GM10847 (cell line): ENCODE results near the gene KCNT1.

Source experiments
- POLR2A ChIP-seq: IDR thresholded peaks from 2 replicates; pipeline ENCODE4 v1.6.1; 2011; ENCODE audit not compliant: insufficient read length; ENCODE audit errors: extremely low read depth

The KCNT1 gene

GRCh38 chr9:135805422-135806022, 103.5 kb downstream of the KCNT1 start:
- TF ChIP-seq POLR2A, result no peak

DNA sequence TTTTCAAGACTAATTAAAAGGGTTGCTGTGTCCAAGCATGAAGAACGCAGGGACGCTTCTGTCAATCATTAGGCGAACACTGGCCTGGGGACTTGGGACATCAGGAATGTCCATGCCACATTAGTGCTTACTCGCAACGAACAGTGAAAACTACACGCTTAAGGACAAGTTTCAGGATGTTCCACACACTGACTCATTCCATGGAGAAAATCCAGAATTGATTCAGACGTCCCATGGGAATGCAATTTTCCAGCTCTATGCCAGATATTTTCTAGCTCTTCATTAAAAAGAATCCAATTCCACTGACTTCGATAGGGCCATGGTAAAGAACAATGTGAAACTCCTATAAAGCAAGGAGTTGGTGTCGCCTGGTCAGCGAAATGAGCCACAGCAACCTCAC, 107.2 kb downstream of the KCNT1 start:
- no peak for TF ChIP-seq POLR2A

DNA sequence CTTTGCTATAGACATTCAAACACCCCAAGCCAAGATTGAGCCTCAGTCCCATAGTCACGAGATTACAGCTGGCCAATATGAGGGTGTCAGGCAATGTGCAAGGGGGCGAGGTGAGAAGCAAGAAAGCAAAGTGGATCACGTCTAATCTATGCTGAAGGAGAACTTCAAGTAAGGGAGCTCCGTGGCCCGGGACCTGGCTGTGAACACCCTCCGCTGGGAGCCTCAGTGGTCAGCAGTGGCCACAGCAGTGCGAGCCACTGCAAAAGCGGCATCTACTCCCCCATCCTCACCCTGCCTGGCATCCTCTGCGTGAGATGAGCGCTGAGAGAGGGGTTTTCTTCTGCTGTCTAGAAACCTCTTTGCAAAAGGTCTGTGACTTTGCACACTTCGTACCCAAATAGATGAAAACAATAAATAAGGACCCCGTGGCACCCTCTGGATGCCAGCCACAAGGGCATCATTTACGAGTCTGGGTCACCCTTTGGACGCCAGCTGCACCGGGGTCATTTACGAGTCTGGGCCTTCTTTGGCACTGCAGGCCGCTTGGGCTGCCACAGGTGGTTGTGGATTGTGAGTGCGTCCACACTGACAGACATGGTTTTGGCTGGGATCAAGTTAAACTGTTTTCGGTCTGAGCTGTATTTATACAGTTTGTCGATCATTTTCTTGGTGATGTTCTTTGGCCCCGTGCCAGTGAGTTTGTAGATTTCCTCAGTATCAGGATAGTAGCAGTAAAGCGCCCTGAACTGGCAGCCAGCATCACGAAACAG, 109.0 kb downstream of the KCNT1 start:
- no peak for TF ChIP-seq POLR2A

DNA sequence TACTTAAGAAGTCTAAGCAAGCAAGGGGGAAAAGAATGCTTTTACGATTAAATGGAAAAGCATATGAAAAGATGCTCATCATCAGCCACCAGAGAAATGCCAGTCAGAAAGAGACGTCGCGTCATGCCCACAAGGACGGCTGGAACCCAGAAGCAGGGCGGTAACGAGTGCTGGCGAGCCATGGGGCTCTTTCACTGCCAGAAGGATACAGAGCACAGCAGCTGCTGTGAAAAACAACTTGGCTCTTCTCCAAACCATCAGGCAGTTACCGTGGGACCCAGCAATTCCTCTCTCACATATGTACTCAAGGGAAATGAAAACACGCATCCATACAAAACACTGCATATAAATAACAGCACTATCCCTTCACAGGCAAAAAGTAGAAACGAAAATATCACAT, 109.8 kb downstream of the KCNT1 start:
- no peak for TF ChIP-seq POLR2A

DNA sequence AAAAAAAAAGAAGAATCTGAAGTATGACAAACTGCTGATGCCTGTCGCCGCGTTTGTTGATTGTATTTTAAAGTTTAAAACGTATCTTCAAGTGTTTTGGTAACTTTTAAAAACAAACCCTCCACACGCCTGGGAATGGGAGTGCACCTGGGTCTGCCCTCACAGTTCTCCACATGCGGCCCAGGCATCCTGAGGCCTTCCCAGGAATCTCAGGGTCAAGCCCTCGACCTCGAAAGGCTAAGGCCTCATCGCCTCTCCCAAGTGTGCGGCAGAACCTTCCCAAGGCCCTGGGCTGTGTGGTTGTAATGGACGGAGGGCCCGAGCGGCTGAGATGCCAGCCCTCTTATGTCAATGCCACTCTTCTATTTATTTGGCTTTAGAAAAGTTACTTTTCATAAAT, 111.0 kb downstream of the KCNT1 start:
- TF ChIP-seq POLR2A, result no peak

GRCh38 chr9:135813671-135814290, 111.8 kb downstream of the KCNT1 start:
- TF ChIP-seq POLR2A, result no peak

DNA sequence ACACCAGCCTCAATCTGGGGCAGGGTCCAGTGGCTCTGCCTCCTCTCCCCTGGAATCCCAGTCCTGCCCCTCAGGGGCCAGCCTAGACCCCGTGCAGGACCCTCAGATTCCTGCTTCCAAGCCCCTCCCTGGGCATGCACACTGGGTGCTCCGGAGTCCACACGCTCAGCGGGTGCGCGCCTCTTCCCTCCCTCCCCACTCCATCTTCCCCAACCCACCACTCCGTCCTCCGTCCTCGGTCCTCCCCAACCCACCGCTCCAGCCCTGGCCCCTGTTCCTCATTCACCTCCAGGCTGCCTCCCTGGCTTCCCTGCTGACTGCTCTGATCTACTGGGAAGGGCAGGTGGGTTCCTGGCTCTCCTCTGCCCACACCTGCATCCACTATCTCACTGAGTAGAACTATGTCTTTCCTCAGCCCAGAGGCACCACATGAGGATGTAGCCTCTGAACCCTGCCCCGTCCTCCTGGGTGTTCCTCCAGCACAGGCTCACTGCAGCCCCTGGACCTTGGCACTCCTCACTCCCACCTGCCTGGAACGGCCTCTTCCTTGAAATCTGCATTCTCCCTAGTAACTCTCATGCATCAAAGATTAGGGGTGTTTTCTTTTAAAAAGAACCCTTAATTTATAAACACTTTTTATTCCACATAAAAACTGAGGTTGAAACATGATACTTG, 112.6 kb downstream of the KCNT1 start:
- TF ChIP-seq POLR2A, result no peak

DNA sequence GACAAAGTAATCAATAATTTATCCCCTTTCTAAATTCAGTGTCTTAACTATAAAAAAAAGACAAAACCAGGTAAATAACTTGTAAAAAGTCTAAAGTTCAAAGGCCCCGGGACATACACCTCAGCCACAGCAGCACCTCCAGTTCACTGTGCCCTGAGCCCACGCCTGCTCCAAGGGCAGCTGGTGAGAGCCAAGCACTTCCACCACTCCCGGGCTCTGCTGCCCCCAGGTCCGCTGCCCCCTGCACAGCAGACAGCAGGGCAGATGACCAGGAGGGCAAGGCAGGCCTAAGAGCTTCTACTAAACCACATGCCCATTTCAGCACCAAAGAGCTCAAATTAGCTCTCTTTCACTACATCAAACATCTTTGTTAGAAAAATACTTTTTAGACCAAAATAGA, 113.4 kb downstream of the KCNT1 start:
- TF ChIP-seq POLR2A, result no peak

- no peak for TF ChIP-seq POLR2A
These were observed 114.1 kb downstream of the KCNT1 start for GRCh38 chr9:135815830-135816650.

DNA sequence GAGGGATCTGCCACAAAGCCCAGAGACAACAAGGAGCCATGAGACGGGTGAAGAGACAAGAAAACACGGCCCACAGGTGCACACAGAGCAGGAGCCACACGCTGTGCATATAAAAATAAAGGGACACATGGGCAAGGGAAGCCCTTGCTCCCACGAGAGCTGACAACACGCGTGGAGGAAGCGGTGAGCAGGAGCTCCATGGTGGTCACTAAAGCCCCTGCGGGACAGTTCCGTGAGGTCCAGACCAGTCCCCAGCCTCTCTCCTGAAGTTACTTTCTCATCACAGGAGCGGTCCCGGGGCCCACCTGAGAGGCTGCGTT, 114.6 kb downstream of the KCNT1 start:
- TF ChIP-seq POLR2A, result no peak

DNA sequence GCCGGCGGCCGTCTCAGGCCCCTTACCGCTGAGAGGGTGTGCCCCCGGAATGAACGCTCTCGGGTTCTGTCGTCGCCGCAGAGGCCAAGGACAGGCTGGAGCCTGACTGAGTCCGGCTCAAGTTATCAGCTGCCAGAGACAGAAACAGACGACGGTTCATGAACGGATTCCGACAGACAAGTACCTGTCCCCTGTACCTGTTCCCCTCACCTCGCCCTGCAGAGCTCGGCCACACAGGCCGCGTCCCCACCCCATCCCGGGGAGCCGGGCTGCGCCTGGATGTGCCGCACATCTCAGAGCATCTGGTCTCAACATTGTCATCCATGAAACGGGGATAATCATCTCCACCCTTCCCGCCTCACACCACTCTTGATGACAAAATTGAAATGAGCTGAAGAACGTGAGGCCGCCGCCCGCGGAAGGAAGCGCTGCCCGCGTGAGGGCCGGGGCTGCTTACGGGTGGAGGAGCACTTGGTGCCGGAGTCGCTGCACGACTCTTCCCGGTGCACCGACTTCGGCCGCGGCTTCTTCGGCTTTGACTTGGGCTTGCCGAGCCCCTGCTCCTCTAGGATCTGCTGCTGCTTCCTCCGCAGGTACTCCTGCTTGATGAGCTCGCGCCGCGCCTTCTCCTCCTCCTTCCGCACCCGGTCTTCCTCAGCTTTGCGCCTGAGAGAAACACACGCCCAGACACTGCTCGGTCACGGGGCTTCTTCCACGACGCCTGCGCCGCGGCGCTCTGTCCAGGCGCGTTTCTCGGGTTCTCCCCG, 116.1 kb downstream of the KCNT1 start:
- TF ChIP-seq POLR2A, result no peak

DNA sequence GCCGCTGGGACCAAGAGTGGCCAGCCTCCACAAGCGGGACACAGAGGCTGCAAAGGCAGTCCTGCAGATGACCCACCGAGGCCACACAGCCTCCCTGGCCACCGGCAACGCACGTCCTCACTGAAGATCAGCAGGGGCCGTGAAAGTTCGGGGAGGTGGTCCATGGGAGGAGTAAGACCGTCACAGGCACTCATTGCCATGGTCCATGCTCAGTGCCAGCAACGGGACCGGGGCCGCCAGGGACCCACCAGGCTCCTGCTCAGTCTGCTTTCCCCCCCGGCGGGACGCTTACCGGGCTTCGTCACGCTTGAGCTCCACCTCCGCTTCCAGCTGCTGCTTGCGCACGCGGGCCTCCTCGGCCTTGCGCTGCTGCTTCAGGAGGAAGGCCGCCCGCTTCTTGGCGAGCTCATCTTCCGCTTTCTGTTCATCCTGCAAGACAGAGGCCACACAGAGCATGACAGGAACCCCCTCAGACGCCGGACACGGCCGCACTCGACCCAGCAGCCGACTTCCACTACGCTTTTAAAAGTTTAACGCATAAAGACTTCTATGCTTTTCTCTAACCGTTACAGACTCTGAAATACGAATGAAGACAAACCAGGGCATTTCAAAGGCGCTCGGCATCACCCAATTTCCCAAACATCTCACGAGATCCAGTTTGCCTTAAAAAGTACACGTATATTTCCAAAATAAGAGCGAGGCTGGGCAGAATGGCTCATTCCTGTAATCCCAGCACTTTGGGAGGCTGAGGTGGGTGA, 116.9 kb downstream of the KCNT1 start:
- no peak for TF ChIP-seq POLR2A

DNA sequence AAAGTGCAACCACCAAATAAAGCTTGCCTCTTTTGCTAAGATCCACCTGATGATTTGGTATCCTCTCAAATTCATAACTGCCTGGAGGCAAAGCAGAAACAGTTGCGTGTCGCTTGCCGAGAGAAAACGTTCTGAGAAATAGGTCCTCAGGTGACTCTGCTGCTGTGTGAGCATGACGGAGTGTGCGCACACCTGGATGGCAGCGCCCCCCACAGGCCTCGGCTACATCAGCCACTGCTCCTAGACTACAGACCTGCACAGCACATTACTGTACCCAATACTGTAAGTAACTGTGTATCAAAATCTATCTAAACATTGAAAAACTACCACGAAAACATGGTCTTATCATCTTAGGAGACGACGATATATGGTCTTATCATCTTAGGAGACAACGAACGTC, 117.9 kb downstream of the KCNT1 start:
- TF ChIP-seq POLR2A, result no peak

DNA sequence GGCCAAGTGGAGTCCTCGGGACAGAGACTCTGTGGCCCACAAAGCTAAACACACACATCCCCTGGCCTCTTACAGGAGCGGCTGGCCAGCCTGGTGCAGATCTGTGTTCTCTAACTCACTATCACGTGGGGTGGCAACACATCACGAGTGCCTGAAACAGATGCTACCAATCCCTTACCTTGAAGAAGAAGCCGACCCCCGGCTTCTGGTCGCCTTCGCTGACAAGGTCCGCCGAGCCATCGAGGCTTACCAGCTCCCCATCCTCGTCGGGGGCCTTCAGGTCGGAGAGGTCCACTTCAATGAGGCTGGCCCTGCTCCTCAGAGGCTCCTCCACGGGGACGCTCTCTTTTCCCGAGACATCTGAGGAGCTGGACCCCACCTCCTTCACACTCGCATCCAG, 118.7 kb downstream of the KCNT1 start:
- no peak for TF ChIP-seq POLR2A
